Gastrocnemius medialis (tissue), 4 donors: ENCODE results near the gene ALPP. TPM values are rescaled to one million over a fixed set of nuclear protein-coding genes. Genes with fewer than 3 reads are reported as not detected.

Experiments used
- ATAC-seq, 2 donors: fragments of 150-250 bp; one replicate each; pipeline ENCODE4 v1.9.1; 2016
- DNase-seq, 2 donors: peaks; one replicate each; pipeline ENCODE4 v3.0.0-alpha.2; 2019
- H3K27ac ChIP-seq, 4 donors: fragments of 200-600 bp; sonication (generic); 1 replicate in 1 of 4; 2 replicates in 3 of 4; pipeline ENCODE4 v1.5.1; 2016 to 2018; ENCODE audit warnings: mild to moderate bottlenecking in 2 of 4, moderate library complexity in 1 of 4
- H3K27me3 ChIP-seq, 3 donors: fragments of 200-600 bp; sonication (generic) in 2 of 3; 1 replicate in 1 of 3; 2 replicates in 2 of 3; pipeline versions ENCODE4 v1.5.1 to v1.6.0; 2016 to 2019; ENCODE audit warnings: mild to moderate bottlenecking in 1 of 3, moderate library complexity in 1 of 3
- H3K36me3 ChIP-seq, 2 donors: fragments of 200-600 bp; sonication (generic) in 1 of 2; one replicate each; pipeline ENCODE4 v1.5.1; 2017 to 2018
- H3K4me1 ChIP-seq, 2 donors: fragments of 200-600 bp; sonication (generic) in 1 of 2; one replicate each; pipeline ENCODE4 v1.5.1; 2016 to 2017; ENCODE audit warnings: mild to moderate bottlenecking in 2 of 2
- H3K4me3 ChIP-seq, 4 donors: fragments of 200-600 bp; sonication (generic) in 3 of 4; 1 replicate in 1 of 4; 2 replicates in 3 of 4; pipeline ENCODE4 v1.5.1; 2016 to 2019; ENCODE audit warnings: mild to moderate bottlenecking in 2 of 4
- H3K9me3 ChIP-seq, 3 donors: fragments of 200-600 bp; sonication (generic) in 2 of 3; 1 replicate in 1 of 3; 2 replicates in 2 of 3; pipeline ENCODE4 v1.5.1; 2016 to 2019
- CTCF ChIP-seq, 5 experiments: fragments of 450-650 bp in 3 of 5; fragments of 200-600 bp in 2 of 5; sonication (generic) in 2 of 5; IDR thresholded peaks in 4 of 5; conservative IDR thresholded peaks in 1 of 5; 1 replicate in 4 of 5; 2 replicates in 1 of 5; pipeline ENCODE4 v1.5.1; 2016 to 2019; ENCODE audit warnings: antibody characterized with exemption in 5 of 5, mild to moderate bottlenecking in 3 of 5, moderate library complexity in 3 of 5
- POLR2A ChIP-seq, 2 donors: fragments of 450-650 bp; IDR thresholded peaks; one replicate each; pipeline ENCODE4 v1.6.1; 2017; ENCODE audit warnings: antibody characterized with exemption in 2 of 2, mild to moderate bottlenecking in 2 of 2, moderate library complexity in 2 of 2
- in situ Hi-C, 4 donors: fragments of 200-750 bp; cut with MboI; loops; one replicate each; pipeline versions ENCODE4 v1.15.0 to v1.8.0; 2017; ENCODE audit warnings: low sequenced_read_pairs in 4 of 4
- intact Hi-C: fragments of 100-400 bp; cut with DNase I; formaldehyde crosslinking; loops from one replicate; pipeline ENCODE4 v1.15.1; 2023; ENCODE audit warnings: low total_unique reads
- total RNA-seq, 4 donors: library from RNA; depleted of rRNA; stranded (reverse); fragments of >200 nt; gene quantifications; one replicate each; pipeline versions ENCODE4 v1.1.0 to v1.2.3, GENCODE V29; 2016

ALPP gene
- total RNA-seq, 4 donors from 2014 or later: not detected

DNA sequence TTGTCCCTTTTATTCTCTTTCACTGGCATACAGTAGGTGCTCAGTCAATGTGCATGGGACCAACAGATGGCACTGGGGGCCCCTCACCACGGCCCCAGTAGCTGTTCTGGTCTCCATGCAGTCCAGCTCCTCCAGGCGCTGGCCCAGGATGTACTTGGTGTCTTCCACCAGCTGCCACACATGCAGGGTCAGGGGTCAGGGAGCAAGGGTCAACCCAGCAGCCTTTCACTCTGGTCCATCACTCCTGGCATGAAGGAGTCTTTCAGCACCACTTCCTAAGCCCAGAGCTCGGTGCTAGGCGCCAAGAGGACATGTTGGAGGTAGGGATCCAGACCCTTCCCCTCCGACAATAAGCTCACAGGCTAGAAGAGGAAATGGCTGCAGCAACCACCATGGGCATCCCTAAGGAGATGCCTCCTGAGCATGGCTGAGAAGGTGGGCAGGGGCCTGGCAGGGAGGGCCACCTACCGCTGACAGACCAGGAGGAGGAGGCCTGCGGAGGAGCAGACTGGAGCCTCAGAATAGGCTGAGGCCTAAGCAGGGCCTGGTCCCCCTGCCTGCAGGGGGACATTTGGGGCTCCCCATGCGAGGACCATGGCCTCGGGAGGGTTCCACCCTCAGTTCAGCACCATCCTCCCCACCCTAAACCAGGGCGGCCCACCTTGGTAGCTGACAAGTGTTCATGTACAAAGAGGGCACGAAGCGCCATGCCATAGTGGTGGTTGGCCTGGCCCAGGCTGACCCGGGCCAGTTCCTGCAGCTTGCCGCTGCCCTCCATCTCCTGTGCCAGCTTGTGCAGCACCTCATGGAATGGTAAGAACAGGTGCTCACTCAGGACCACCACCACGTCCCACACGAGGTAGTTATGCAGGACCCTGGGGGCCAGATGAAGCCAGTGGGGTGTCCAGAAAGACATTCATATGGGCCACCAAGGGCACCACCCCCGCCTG lies 38.2 kb downstream of the ALPP start:
- intact Hi-C loops (no loop called here), in situ Hi-C loops (no loop called here)
- Histone ChIP-seq H3K36me3 (no peaks in the 10 kb centered on the region), H3K9me3 (no peaks in the 10 kb centered on the region), H3K4me3 (no peak overlapping the region), H3K4me1 (peaks cover 0 to 9% of the 10 kb centered on the region in 2 donors), H3K27me3 (peaks cover 42 to 48% (median 45%) of the 10 kb centered on the region in 3 donors), H3K27ac (no peak overlapping the region)
- no peak for DNase-seq
- no peak for TF ChIP-seq CTCF (IDR thresholded peaks at IDR 0.05 in 4 of 5, conservative IDR thresholded peaks at IDR 0.05 in 1 of 5)
- TF ChIP-seq POLR2A (IDR thresholded peaks at IDR 0.05): no peak
- no peak for ATAC-seq

DNA sequence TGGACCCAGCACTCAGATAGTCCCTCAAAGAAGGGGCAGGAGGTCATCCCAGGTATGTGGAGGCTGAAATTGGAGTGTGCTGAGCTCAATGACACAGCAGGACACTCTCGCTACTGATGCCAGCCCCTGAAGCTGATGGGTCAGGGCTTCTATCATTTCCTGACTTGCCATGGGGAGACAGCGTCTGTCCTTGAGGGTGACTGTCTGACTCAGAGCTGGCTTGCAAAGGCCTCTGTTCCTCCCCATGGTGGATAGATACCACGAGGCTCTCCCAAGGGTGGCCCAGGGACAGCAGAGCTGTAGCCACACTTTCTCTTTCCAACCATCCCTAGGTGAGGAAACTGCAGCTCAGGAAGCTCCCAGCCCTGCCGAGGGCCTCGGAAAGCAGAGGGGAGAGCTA lies 38.9 kb downstream of the ALPP start:
- Histone ChIP-seq H3K27ac (no peak overlapping the region), H3K4me1 (peaks cover 0 to 9% of the 10 kb centered on the region in 2 donors), H3K36me3 (no peaks in the 10 kb centered on the region), H3K4me3 (no peak overlapping the region), H3K9me3 (no peaks in the 10 kb centered on the region), H3K27me3 (peaks cover 48 to 55% (median 49%) of the 10 kb centered on the region in 3 donors)
- TF ChIP-seq CTCF (IDR thresholded peaks at IDR 0.05 in 4 of 5, conservative IDR thresholded peaks at IDR 0.05 in 1 of 5) (no peak), POLR2A (IDR thresholded peaks at IDR 0.05) (no peak)
- no peak for ATAC-seq
- intact Hi-C loops: no loop called here
- no peak for DNase-seq
- in situ Hi-C loops: no loop called here

GRCh38 chr2:232418056-232418455 lies 39.5 kb downstream of the ALPP start:
- H3K27me3 ChIP-seq: peaks cover 48 to 58% (median 54%) of the 10 kb centered on the region in 3 donors
- ATAC-seq: no peak
- H3K9me3 ChIP-seq: no peaks in the 10 kb centered on the region
- TF ChIP-seq POLR2A (IDR thresholded peaks at IDR 0.05) (no peak), CTCF (IDR thresholded peaks at IDR 0.05 in 4 of 5, conservative IDR thresholded peaks at IDR 0.05 in 1 of 5) (no peak)
- intact Hi-C loops: no loop called here
- no peak for DNase-seq
- in situ Hi-C loops: no loop called here
- no peak overlapping the region for H3K4me3 ChIP-seq
- H3K27ac ChIP-seq: no peak overlapping the region
- H3K36me3 ChIP-seq: no peaks in the 10 kb centered on the region
- peaks cover 0 to 9% of the 10 kb centered on the region in 2 donors for H3K4me1 ChIP-seq

DNA sequence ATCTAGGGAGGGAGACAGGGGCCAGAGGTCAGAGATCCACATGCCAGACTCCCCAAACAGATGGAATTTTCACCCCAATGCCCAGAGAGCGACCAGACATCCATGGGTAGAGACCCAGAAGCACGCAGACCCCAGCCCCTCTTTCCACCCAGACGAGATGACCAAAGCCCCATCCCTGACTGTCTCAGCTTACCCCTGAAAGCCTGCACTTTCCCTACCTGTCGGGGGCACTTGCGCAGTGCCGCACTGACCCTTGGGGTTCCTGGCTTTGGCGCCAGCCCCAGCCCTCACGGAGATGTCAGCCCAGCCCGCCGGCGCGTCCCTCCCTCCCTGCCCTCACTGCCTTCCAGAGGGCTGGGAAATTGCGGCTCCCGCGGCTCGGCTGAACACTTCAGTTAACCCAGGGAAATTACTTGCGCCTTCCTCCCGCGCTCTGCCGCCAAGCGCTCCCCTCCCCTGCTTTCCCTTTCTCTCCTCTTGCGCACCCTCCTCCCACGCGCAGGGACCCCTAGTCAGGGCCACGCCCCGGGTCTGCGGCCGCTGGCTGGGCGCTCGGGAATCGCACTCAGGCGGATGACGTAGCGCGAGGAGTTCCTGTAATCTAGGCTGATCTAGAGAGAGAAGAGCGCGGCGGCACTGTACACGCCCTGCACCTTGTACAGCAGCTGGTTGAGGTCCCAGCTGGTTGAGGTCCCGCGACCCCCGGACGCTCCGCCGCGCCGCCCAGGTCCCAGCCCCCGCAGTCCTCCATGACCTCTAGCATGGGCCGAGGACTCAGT lies 40.1 kb downstream of the ALPP start:
- Histone ChIP-seq H3K9me3 (no peaks in the 10 kb centered on the region), H3K36me3 (no peaks in the 10 kb centered on the region), H3K4me3 (peak overlapping the region; percentile 20 to 32 (median 26)), H3K27me3 (peaks cover 48 to 58% (median 58%) of the 10 kb centered on the region in 3 donors), H3K4me1 (peaks cover 0 to 9% of the 10 kb centered on the region in 2 donors), H3K27ac (no peak overlapping the region)
- in situ Hi-C loops (no loop called here), intact Hi-C loops (no loop called here)
- TF ChIP-seq POLR2A (IDR thresholded peaks at IDR 0.05) (no peak), CTCF (IDR thresholded peaks at IDR 0.05 in 4 of 5, conservative IDR thresholded peaks at IDR 0.05 in 1 of 5) (no peak)
- ATAC-seq: no peak
- DNase-seq: no peak
